ENCODE measurements around the gene ESR1.
A peak's percentile ranks its signal among the peaks of the same experiment; 100 is the strongest.

The ESR1 gene

GRCh38 chr6:152118224-152118623 is 310.7 kb downstream of the ESR1 start:
- no peak overlapping the region for H3K27ac ChIP-seq
- no peak for TF ChIP-seq CTCF (conservative IDR thresholded peaks at IDR 0.05)

- no peak overlapping the region for H3K27ac ChIP-seq
- no peak for TF ChIP-seq CTCF (conservative IDR thresholded peaks at IDR 0.05)
These were observed 311.2 kb downstream of the ESR1 start for GRCh38 chr6:152118678-152119077.

GRCh38 chr6:152119831-152120230 is 312.3 kb downstream of the ESR1 start:
- no peak overlapping the region for H3K27ac ChIP-seq
- TF ChIP-seq CTCF (conservative IDR thresholded peaks at IDR 0.05), result no peak

GRCh38 chr6:152121910-152122309 is 314.4 kb downstream of the ESR1 start:
- TF ChIP-seq CTCF (conservative IDR thresholded peaks at IDR 0.05), result no peak

GRCh38 chr6:152122434-152122833 is 315.0 kb downstream of the ESR1 start:
- no peak for TF ChIP-seq CTCF (conservative IDR thresholded peaks at IDR 0.05)

More at GRCh38 chr6:152121910-152122309, 314.4 kb downstream of the ESR1 start:
- no peak overlapping the region for H3K27ac ChIP-seq

GRCh38 chr6:152123076-152123475 is 315.6 kb downstream of the ESR1 start:
- no peak for TF ChIP-seq CTCF (conservative IDR thresholded peaks at IDR 0.05)
- no peak overlapping the region for H3K27ac ChIP-seq

More at GRCh38 chr6:152122434-152122833, 315.0 kb downstream of the ESR1 start:
- H3K27ac ChIP-seq, result no peak overlapping the region

GRCh38 chr6:152124429-152125074 is 317.1 kb downstream of the ESR1 start:
- H3K27ac ChIP-seq, result peak overlapping the region; percentile 52
- peak; percentile 92 for TF ChIP-seq CTCF (conservative IDR thresholded peaks at IDR 0.05)

All from VCaP (cell line).